ENCODE measurements around the gene BAZ1B.

GRCh38 chr7:73429215-73429614, 92.9 kb downstream of the BAZ1B start:
- TF ChIP-seq CTCF (IDR thresholded peaks at IDR 0.05) (no peak), POLR2A (IDR thresholded peaks at IDR 0.05) (no peak)

Data from esophagus squamous epithelium (tissue), 4 donors.